K562 (cell line): ENCODE data around the gene NXPH4. TPM values are rescaled to one million over a fixed set of nuclear protein-coding genes. Genes with fewer than 3 reads are reported as not detected.

Source experiments
- ATAC-seq: fragments of 200-7000 bp; cut with Tn5 transposase; 3 replicates; pipeline ENCODE4 v1.9.1; 2020; ENCODE audit warnings: moderate library complexity
- BruUV-seq: library from RNA; stranded (reverse); fragments of 400-500 nt; replicated peaks from 2 replicates; lab custom pipeline; 2021; lab: Mats Ljungman, UMichigan
- CTCF ChIA-PET: fragments of 300-600 bp; formaldehyde crosslinking; extraction: SDS; loops from one replicate; lab custom pipeline; 2021; ENCODE audit warnings: low intra/inter-chr PET ratio; lab: Yijun Ruan, JAX
- POLR2A ChIA-PET: fragments of 300-600, 350-650 bp; sonication (Branson Sonifier 250); formaldehyde crosslinking; extraction: SDS; loops from one replicate; lab custom pipeline; 2021; ENCODE audit warnings: antibody characterized with exemption, inconsistent platforms; lab: Yijun Ruan, JAX
- DNase-seq, 4 experiments: peaks; one replicate each; pipeline versions ENCODE4 v3.0.0 to v3.0.0-alpha.2; 2011 to 2018; ENCODE audit warnings: low spot score in 3 of 4, mixed read lengths in 3 of 4; ENCODE audit errors: extremely low read depth in 1 of 4
- FAIRE-seq: peaks from 2 replicates; lab custom pipeline; 2011; peaks lifted over from hg19 to GRCh38; lab: Jason Lieb, UNC
- H2AFZ ChIP-seq: 2 replicates; pipeline ENCODE4 v1.6.0; 2011; ENCODE audit warnings: low read depth, low read length, control low read depth, inconsistent platforms
- H3K27ac ChIP-seq: fragments of 200-600 bp; 3 replicates; pipeline ENCODE4 v1.8.0; 2011; ENCODE audit warnings: low read depth, mild to moderate bottlenecking, control low read depth, inconsistent platforms, low read length, moderate library complexity, mixed read lengths; ENCODE audit errors: extremely low read depth
- H3K27me3 ChIP-seq, 2 experiments: fragments of 300-600 bp in 1 of 2; 2 replicates in 1 of 2; 3 replicates in 1 of 2; pipeline versions ENCODE4 v1.6.0 to v1.8.0; 2011; ENCODE audit warnings: inconsistent platforms in 2 of 2, low read length in 2 of 2, mild to moderate bottlenecking in 1 of 2, mixed read lengths in 1 of 2, moderate library complexity in 1 of 2; ENCODE audit not compliant: control insufficient read depth in 2 of 2, insufficient read depth in 2 of 2
- H3K36me3 ChIP-seq: fragments of 300-600 bp; 3 replicates; pipeline ENCODE4 v1.8.0; 2011; ENCODE audit warnings: mild to moderate bottlenecking, low read length, inconsistent platforms; ENCODE audit not compliant: control insufficient read depth, insufficient read depth
- H3K4me1 ChIP-seq, 2 experiments: fragments of 200-600 bp in 1 of 2; replicated peaks in 1 of 2; 2 replicates in 1 of 2; 3 replicates in 1 of 2; pipeline versions ENCODE4 v1.5.1 to v1.8.0; 2011; ENCODE audit warnings: inconsistent platforms in 2 of 2, low read length in 2 of 2, mild to moderate bottlenecking in 1 of 2, mixed read lengths in 1 of 2, moderate library complexity in 1 of 2; ENCODE audit not compliant: control insufficient read depth in 2 of 2, insufficient read depth in 2 of 2
- H3K4me2 ChIP-seq: 2 replicates; pipeline ENCODE4 v1.6.1; 2011; ENCODE audit warnings: low read length, control low read depth, inconsistent platforms, mixed read lengths; ENCODE audit not compliant: insufficient read depth
- H3K4me3 ChIP-seq: fragments of 200-600 bp; sonication (generic), shearing (Covaris generic); 2 replicates; pipeline ENCODE4 v1.5.1; 2016; ENCODE audit warnings: control low read depth, inconsistent platforms
- H3K79me2 ChIP-seq: fragments of 200-600 bp; 3 replicates; pipeline ENCODE4 v1.8.0; 2011; ENCODE audit warnings: low read length, inconsistent platforms; ENCODE audit not compliant: control insufficient read depth, insufficient read depth
- H3K9ac ChIP-seq, 2 experiments: 2 replicates each; pipeline versions ENCODE4 v1.6.0 to v1.6.1; 2011; ENCODE audit warnings: low read depth in 2 of 2, low read length in 2 of 2, control low read depth in 1 of 2, inconsistent platforms in 1 of 2, mild to moderate bottlenecking in 1 of 2, mixed read lengths in 1 of 2; ENCODE audit not compliant: insufficient read depth in 1 of 2
- H3K9me1 ChIP-seq: one replicate; pipeline ENCODE4 v1.6.0; 2011; ENCODE audit warnings: inconsistent platforms, mild to moderate bottlenecking, low read length, moderate library complexity; ENCODE audit not compliant: control insufficient read depth, insufficient read depth
- H3K9me3 ChIP-seq: replicated peaks from 2 replicates; pipeline ENCODE4 v1.5.1; 2011; ENCODE audit warnings: low read depth, low read length, inconsistent platforms; ENCODE audit not compliant: control insufficient read depth, insufficient read depth
- H4K20me1 ChIP-seq: replicated peaks from 2 replicates; pipeline ENCODE4 v1.6.1; 2011; ENCODE audit warnings: low read length, inconsistent platforms, mixed read lengths; ENCODE audit not compliant: control insufficient read depth, insufficient read depth
- ARID3B ChIP-seq: fragments of 250-450 bp; sonication (Bioruptor Pico); IDR thresholded peaks from 2 replicates; pipeline ENCODE4 v1.4.0; 2020; ENCODE audit warnings: borderline replicate concordance
- ATF1 ChIP-seq, 2 experiments: fragments of 450-650 bp in 1 of 2; IDR thresholded peaks; 2 replicates each; pipeline ENCODE4 v1.6.1; 2016; ENCODE audit warnings: missing compliant biosample characterization in 1 of 2, missing genetic modification characterization in 1 of 2
- CEBPG ChIP-seq, 3 experiments: fragments of 200-800 bp in 1 of 3; sonication (Bioruptor generic) in 1 of 3; sonication (generic) in 1 of 3; formaldehyde crosslinking in 1 of 3; IDR thresholded peaks in 2 of 3; conservative IDR thresholded peaks in 1 of 3; 2 replicates each; pipeline versions ENCODE4 v1.6.1 to v1.8.0; 2016 to 2022; ENCODE audit warnings: missing compliant biosample characterization in 2 of 3, missing genetic modification characterization in 2 of 3, mild to moderate bottlenecking in 1 of 3, missing genetic modification reagents in 1 of 3
- HCFC1 ChIP-seq: IDR thresholded peaks from 2 replicates; pipeline ENCODE4 v1.6.1; 2012; ENCODE audit warnings: low read depth, low read length, improper control_type of control experiment
- HMGN3 ChIP-seq: IDR thresholded peaks from 2 replicates; pipeline ENCODE4 v1.6.1; 2011; ENCODE audit warnings: borderline replicate concordance, low read depth, mild to moderate bottlenecking, mixed read lengths, low read length; ENCODE audit not compliant: insufficient read length; ENCODE audit errors: extremely low read depth
- POLR2G ChIP-seq: fragments of 200-400 bp; formaldehyde crosslinking; IDR thresholded peaks from 2 replicates; pipeline ENCODE4 v1.6.1; 2017; ENCODE audit warnings: low read depth, mild to moderate bottlenecking, antibody characterized with exemption, low read length, moderate library complexity
- RBFOX2 ChIP-seq: fragments of 200-400 bp; formaldehyde crosslinking; IDR thresholded peaks from 2 replicates; pipeline ENCODE4 v1.6.1; 2017; ENCODE audit warnings: low read depth, mild to moderate bottlenecking, low read length, moderate library complexity
- RBM15 ChIP-seq: fragments of 200-400 bp; formaldehyde crosslinking; IDR thresholded peaks from 2 replicates; pipeline ENCODE4 v1.6.1; 2018; ENCODE audit warnings: mild to moderate bottlenecking, low read length, moderate library complexity; ENCODE audit not compliant: insufficient read depth
- ZNF143 ChIP-seq: sonication (generic); formaldehyde crosslinking; IDR thresholded peaks from 2 replicates; pipeline ENCODE4 v1.9.0; 2022; ENCODE audit warnings: mild to moderate bottlenecking, missing genetic modification reagents
- ZNF449 ChIP-seq: fragments of 250-450 bp; sonication (Bioruptor Pico); IDR thresholded peaks from 2 replicates; pipeline ENCODE4 v1.8.0; 2022; ENCODE audit warnings: moderate library complexity, mild to moderate bottlenecking, inconsistent platforms
- WGBS: fragments of 100-300 bp; shearing (Covaris generic); methylation state at CpG from one replicate; pipeline ENCODE4 v1.1.6; 2016; ENCODE audit warnings: low coverage, mixed read lengths; ENCODE audit not compliant: insufficient coverage; ENCODE audit errors: missing lambda C conversion rate; 5-methylcytosine and 5-hydroxymethylcytosine counted together
- in situ Hi-C: fragments of 300-500 bp; cut with MboI; formaldehyde crosslinking; loops from 4 replicates; pipeline ENCODE4 v1.15.0; 2018; ENCODE audit warnings: inconsistent platforms, mixed read lengths
- intact Hi-C: fragments of 100-400 bp; cut with micrococcal nuclease; formaldehyde crosslinking; loops from 2 replicates; pipeline ENCODE4 v1.14.2; 2022
- polyA plus RNA-seq, 8 experiments: library from polyadenylated mRNA; depleted of rRNA in 4 of 8; stranded (reverse) in 5 of 8; unstranded in 3 of 8; fragments of >200 nt; fragmentation: Nextera tagmentation in 2 of 8; fragmentation: Illumina TruSeq in 1 of 8; extraction: Ambion mirVana in 2 of 8; extraction: Trizol in 1 of 8; gene quantifications; 2 replicates each; pipeline versions ENCODE4 v1.2.1 to v1.2.3, GENCODE V29; 2011 to 2014; ENCODE audit warnings: inconsistent platforms in 1 of 8, missing spikeins in 1 of 8
- total RNA-seq, 7 experiments: library from RNA; depleted of rRNA in 6 of 7; stranded (reverse); fragments of >200 nt in 6 of 7; fragmentation: Illumina TruSeq in 2 of 7; extraction: Trizol in 2 of 7; gene quantifications; 2 replicates each; pipeline versions ENCODE4 v1.2.1 to v1.2.3, GENCODE V29; 2011 to 2021; ENCODE audit warnings: low replicate concordance in 1 of 7
- TF ChIP-seq, protein P1 (sequence below), 3 experiments: fragments of 200-800 bp in 1 of 3; sonication (Bioruptor generic) in 1 of 3; sonication (generic) in 1 of 3; formaldehyde crosslinking in 1 of 3; IDR thresholded peaks; 2 replicates each; pipeline versions ENCODE4 v1.6.1 to v1.8.0; 2016 to 2022; ENCODE audit warnings: mild to moderate bottlenecking in 2 of 3, missing compliant biosample characterization in 2 of 3, missing genetic modification characterization in 2 of 3, missing genetic modification reagents in 1 of 3
- TF ChIP-seq, protein P2 (sequence below): fragments of 250-450 bp; sonication (Bioruptor Pico); IDR thresholded peaks from 2 replicates; pipeline ENCODE4 v1.5.0; 2020; ENCODE audit warnings: mild to moderate bottlenecking, borderline replicate concordance

NXPH4 gene
- total and polyA plus RNA-seq, 9 of the 15 experiments (the other 6 are each of a cell fraction or from before 2014, with no cell fraction given): 0.49 to 2.7 (median 1.1) TPM; not detected in 4

DNA sequence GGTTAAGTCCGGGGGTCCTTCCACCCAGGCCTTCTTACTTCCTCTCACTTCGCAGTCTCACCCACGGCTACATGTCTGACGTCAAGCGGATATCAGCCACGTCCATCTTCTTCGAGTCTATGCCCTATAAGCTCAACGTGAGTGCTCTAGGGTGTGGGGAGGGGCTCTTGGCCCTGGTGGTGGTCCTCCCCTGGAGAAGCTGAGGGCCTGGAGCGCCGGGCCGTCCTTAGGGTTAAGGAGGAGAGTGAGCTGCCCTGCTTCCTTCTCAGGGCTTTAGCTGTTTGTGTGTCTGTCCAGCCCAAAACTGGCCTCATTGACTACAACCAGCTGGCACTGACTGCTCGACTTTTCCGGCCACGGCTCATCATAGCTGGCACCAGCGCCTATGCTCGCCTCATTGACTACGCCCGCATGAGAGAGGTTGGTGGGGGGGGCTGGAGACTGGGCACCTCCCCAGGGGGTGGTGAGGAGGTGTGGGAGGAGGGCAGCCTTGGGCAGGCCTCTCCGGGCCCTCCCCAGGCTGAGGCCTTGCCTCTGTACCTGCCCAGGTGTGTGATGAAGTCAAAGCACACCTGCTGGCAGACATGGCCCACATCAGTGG lies 15.7 kb downstream of the NXPH4 start:
- peaks cover 12% of the 10 kb centered on the region for H4K20me1 ChIP-seq
- H3K9me1 ChIP-seq: peaks cover 9% of the 10 kb centered on the region
- ATAC-seq (no peak), DNase-seq (no peak), FAIRE-seq (no peak)
- H3K4me1 ChIP-seq: peaks cover 42 to 61% of the 10 kb centered on the region in 2 experiments
- no peaks in the 10 kb centered on the region for H3K9me3 ChIP-seq
- no peak overlapping the region for H3K4me2 ChIP-seq
- H3K27me3 ChIP-seq: no peaks in the 10 kb centered on the region
- intact Hi-C loops: no loop called here
- peaks cover 28% of the 10 kb centered on the region for H3K79me2 ChIP-seq
- BruUV-seq: no TSS peak
- CTCF ChIA-PET: no interaction called here
- POLR2A ChIA-PET: interaction anchor here (1.1 kb wide), 1 partner anchor 19 kb away, joined by 3 read pairs; no protein-coding TSS in a partner anchor
- in situ Hi-C loops: no loop called here
- no peak overlapping the region for H3K27ac ChIP-seq
- no peak overlapping the region for H2AFZ ChIP-seq
- peak overlapping the region in 1 of 2 experiments; percentile 47; a peak in 1 of 4 replicates for H3K9ac ChIP-seq
- no peak overlapping the region for H3K4me3 ChIP-seq
- H3K36me3 ChIP-seq: peaks cover 53% of the 10 kb centered on the region; the same call in 2 of the 3 replicates
- WGBS: 95% methylated on average over 19 of the region's 19 CpGs
- TF ChIP-seq, protein P1, sequence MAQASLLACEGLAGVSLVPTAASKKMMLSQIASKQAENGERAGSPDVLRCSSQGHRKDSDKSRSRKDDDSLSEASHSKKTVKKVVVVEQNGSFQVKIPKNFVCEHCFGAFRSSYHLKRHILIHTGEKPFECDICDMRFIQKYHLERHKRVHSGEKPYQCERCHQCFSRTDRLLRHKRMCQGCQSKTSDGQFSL (CRISPR knock-in tag; IDR thresholded peaks at IDR 0.05): peak; percentile 47; the same call in 1 of the 2 replicates
- TF ChIP-seq, protein P1 (tag; IDR thresholded peaks at IDR 0.05): no peak
- TF ChIP-seq RBM15 (no peak), ATF1 (CRISPR knock-in tag; IDR thresholded peaks at IDR 0.05) (no peak), ATF1 (tag; IDR thresholded peaks at IDR 0.05) (no peak), HMGN3 (no peak), CEBPG (CRISPR knock-in tag; IDR thresholded peaks at IDR 0.05) (0 out of 2 replicates have a peak, but pooled peaks have one; percentile 1), CEBPG (tag; conservative IDR thresholded peaks at IDR 0.05 in 1 of 2, IDR thresholded peaks at IDR 0.05 in 1 of 2) (no peak), HCFC1 (no peak), ZNF449 (CRISPR knock-in tag) (no peak), RBFOX2 (peak; percentile 56), ZNF143 (0 out of 2 replicates have a peak, but pooled peaks have one; percentile 43), POLR2G (peak; percentile 64), ARID3B (CRISPR knock-in tag) (no peak)
- TF ChIP-seq, protein P2, sequence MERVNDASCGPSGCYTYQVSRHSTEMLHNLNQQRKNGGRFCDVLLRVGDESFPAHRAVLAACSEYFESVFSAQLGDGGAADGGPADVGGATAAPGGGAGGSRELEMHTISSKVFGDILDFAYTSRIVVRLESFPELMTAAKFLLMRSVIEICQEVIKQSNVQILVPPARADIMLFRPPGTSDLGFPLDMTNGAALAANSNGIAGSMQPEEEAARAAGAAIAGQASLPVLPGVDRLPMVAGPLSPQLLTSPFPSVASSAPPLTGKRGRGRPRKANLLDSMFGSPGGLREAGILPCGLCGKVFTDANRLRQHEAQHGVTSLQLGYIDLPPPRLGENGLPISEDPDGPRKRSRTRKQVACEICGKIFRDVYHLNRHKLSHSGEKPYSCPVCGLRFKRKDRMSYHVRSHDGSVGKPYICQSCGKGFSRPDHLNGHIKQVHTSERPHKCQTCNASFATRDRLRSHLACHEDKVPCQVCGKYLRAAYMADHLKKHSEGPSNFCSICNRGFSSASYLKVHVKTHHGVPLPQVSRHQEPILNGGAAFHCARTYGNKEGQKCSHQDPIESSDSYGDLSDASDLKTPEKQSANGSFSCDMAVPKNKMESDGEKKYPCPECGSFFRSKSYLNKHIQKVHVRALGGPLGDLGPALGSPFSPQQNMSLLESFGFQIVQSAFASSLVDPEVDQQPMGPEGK (CRISPR knock-in tag): no peak
